H1 (cell line): ENCODE data around the gene NUDT1. TPM values are rescaled to one million over a fixed set of nuclear protein-coding genes. Genes with fewer than 3 reads are reported as not detected.

Experiments
- CTCF ChIA-PET: fragments of 300-600 bp; sonication (Branson Sonifier 250); formaldehyde crosslinking; loops from one replicate; lab custom pipeline; 2021; ENCODE audit not compliant: partially characterized antibody; lab: Charles Lee
- POLR2A ChIA-PET: fragments of 300-600 bp; sonication (Branson Sonifier 250); formaldehyde crosslinking; loops from one replicate; lab custom pipeline; 2021; ENCODE audit warnings: inconsistent platforms; ENCODE audit not compliant: partially characterized antibody; lab: Charles Lee
- DNase-seq, 2 experiments: peaks; one replicate each; pipeline versions ENCODE4 v3.0.0 to v3.0.0-alpha.2; 2010 to 2022; ENCODE audit warnings: low spot score in 2 of 2, low read depth in 1 of 2, mixed read lengths in 1 of 2
- FAIRE-seq: peaks from 2 replicates; lab custom pipeline; 2011; peaks lifted over from hg19 to GRCh38; lab: Jason Lieb, UNC
- H2AFZ ChIP-seq: 2 replicates; pipeline ENCODE4 v1.8.1; 2012; ENCODE audit warnings: low read length, inconsistent platforms
- H2AK5ac ChIP-seq: 2 replicates; pipeline ENCODE4 v1.6.1; 2013; ENCODE audit warnings: low read depth, low read length
- H2BK120ac ChIP-seq: replicated peaks from 2 replicates; pipeline ENCODE3; 2013; ENCODE audit warnings: low read depth, low read length, inconsistent platforms
- H2BK12ac ChIP-seq: 2 replicates; pipeline ENCODE4 v1.6.1; 2013; ENCODE audit warnings: low read depth, low read length
- H2BK15ac ChIP-seq: 2 replicates; pipeline ENCODE4 v1.6.1; 2013; ENCODE audit warnings: low read length
- H2BK20ac ChIP-seq: 2 replicates; pipeline ENCODE4 v1.6.1; 2013; ENCODE audit warnings: low read length
- H2BK5ac ChIP-seq: 2 replicates; pipeline ENCODE4 v1.6.1; 2013; ENCODE audit warnings: low read depth, low read length
- H3K14ac ChIP-seq: 2 replicates; pipeline ENCODE4 v1.6.1; 2013; ENCODE audit warnings: inconsistent platforms; ENCODE audit not compliant: insufficient read length
- H3K18ac ChIP-seq: 2 replicates; pipeline ENCODE4 v1.6.1; 2013; ENCODE audit warnings: low read length; ENCODE audit errors: extremely low read depth
- H3K23ac ChIP-seq: 2 replicates; pipeline ENCODE4 v1.6.1; 2013; ENCODE audit warnings: inconsistent platforms; ENCODE audit not compliant: insufficient read length
- H3K23me2 ChIP-seq: 2 replicates; pipeline ENCODE4 v1.6.1; 2013; ENCODE audit warnings: low read depth, low read length
- H3K27ac ChIP-seq: 2 replicates; pipeline ENCODE4 v1.6.1; 2011; ENCODE audit warnings: low read depth, low read length, inconsistent platforms
- H3K27me3 ChIP-seq, 4 experiments: replicated peaks in 1 of 4; 1 replicate in 1 of 4; 2 replicates in 3 of 4; pipeline versions ENCODE4 v1.6.1 to v1.8.1; 2011 to 2013; ENCODE audit warnings: low read length in 3 of 4, mild to moderate bottlenecking in 3 of 4, inconsistent platforms in 2 of 4, mixed read lengths in 2 of 4, moderate library complexity in 1 of 4; ENCODE audit not compliant: control insufficient read depth in 3 of 4, insufficient read depth in 3 of 4; ENCODE audit errors: extremely low read depth in 1 of 4
- H3K36me3 ChIP-seq, 4 experiments: 2 replicates each; pipeline versions ENCODE4 v1.6.1 to v1.8.1; 2011 to 2013; ENCODE audit warnings: mild to moderate bottlenecking in 4 of 4, low read length in 3 of 4, moderate library complexity in 2 of 4, control low read depth in 1 of 4, inconsistent platforms in 1 of 4; ENCODE audit not compliant: insufficient read depth in 4 of 4, control insufficient read depth in 2 of 4
- H3K4ac ChIP-seq: replicated peaks from 2 replicates; pipeline ENCODE3; 2013; ENCODE audit warnings: low read length, low read depth, mixed read lengths, inconsistent platforms; ENCODE audit not compliant: insufficient read length
- H3K4me1 ChIP-seq, 4 experiments: replicated peaks in 1 of 4; 1 replicate in 1 of 4; 2 replicates in 3 of 4; pipeline versions ENCODE4 v1.6.1 to v1.8.1; 2011 to 2013; ENCODE audit warnings: low read length in 3 of 4, inconsistent platforms in 2 of 4, mixed read lengths in 1 of 4; ENCODE audit not compliant: insufficient read depth in 4 of 4, control insufficient read depth in 3 of 4
- H3K4me2 ChIP-seq, 2 experiments: 2 replicates each; pipeline versions ENCODE4 v1.6.1 to v1.8.1; 2011 to 2013; ENCODE audit warnings: low read depth in 2 of 2, low read length in 2 of 2, control low read depth in 1 of 2, inconsistent platforms in 1 of 2, mild to moderate bottlenecking in 1 of 2; ENCODE audit not compliant: insufficient read depth in 1 of 2
- H3K4me3 ChIP-seq, 4 experiments: fragments of 200-600, 300-600 bp in 1 of 4; sonication (generic), shearing (Covaris generic), sonication (Bioruptor Twin) in 1 of 4; 2 replicates each; pipeline versions ENCODE4 v1.5.1 to v1.8.1; 2011 to 2016; ENCODE audit warnings: low read length in 4 of 4, low read depth in 3 of 4, control low read depth in 2 of 4, inconsistent platforms in 2 of 4, mild to moderate bottlenecking in 2 of 4, mixed read lengths in 1 of 4, moderate library complexity in 1 of 4; ENCODE audit not compliant: insufficient read depth in 2 of 4; ENCODE audit errors: extremely low read depth in 1 of 4
- H3K56ac ChIP-seq: replicated peaks from 2 replicates; pipeline ENCODE3; 2013; ENCODE audit warnings: low read depth, mild to moderate bottlenecking, mixed read lengths, low read length, inconsistent platforms; ENCODE audit not compliant: insufficient read length
- H3K79me1 ChIP-seq: 2 replicates; pipeline ENCODE4 v1.6.1; 2013; ENCODE audit warnings: low read depth, low read length, control low read depth
- H3K79me2 ChIP-seq, 2 experiments: 2 replicates each; pipeline versions ENCODE4 v1.6.1 to v1.8.1; 2012 to 2013; ENCODE audit warnings: low read length in 2 of 2, mild to moderate bottlenecking in 2 of 2, inconsistent platforms in 1 of 2; ENCODE audit not compliant: insufficient read depth in 2 of 2, control insufficient read depth in 1 of 2
- H3K9ac ChIP-seq, 4 experiments: replicated peaks in 1 of 4; 1 replicate in 1 of 4; 2 replicates in 3 of 4; pipeline versions ENCODE4 v1.6.1 to v1.8.1; 2011 to 2013; ENCODE audit warnings: low read depth in 3 of 4, low read length in 3 of 4, control low read depth in 2 of 4, mild to moderate bottlenecking in 2 of 4, moderate library complexity in 2 of 4, inconsistent platforms in 1 of 4; ENCODE audit errors: extremely low read depth in 1 of 4
- H3K9me3 ChIP-seq, 2 experiments: 2 replicates each; pipeline versions ENCODE4 v1.6.1 to v1.8.1; 2012 to 2013; ENCODE audit warnings: mild to moderate bottlenecking in 2 of 2, moderate library complexity in 2 of 2, control low read depth in 1 of 2, inconsistent platforms in 1 of 2, low read depth in 1 of 2, low read length in 1 of 2, mixed read lengths in 1 of 2; ENCODE audit not compliant: insufficient read depth in 2 of 2
- H4K20me1 ChIP-seq, 2 experiments: replicated peaks in 1 of 2; 2 replicates each; pipeline versions ENCODE3 to v1.8.1; 2011 to 2013; ENCODE audit warnings: inconsistent platforms in 2 of 2, low read length in 2 of 2, mild to moderate bottlenecking in 1 of 2; ENCODE audit not compliant: insufficient read depth in 2 of 2, control insufficient read depth in 1 of 2
- H4K5ac ChIP-seq: 2 replicates; pipeline ENCODE4 v1.6.1; 2013; ENCODE audit warnings: low read length, low read depth, mixed read lengths, inconsistent platforms; ENCODE audit not compliant: insufficient read length
- H4K8ac ChIP-seq: 2 replicates; pipeline ENCODE4 v1.8.0; 2013; ENCODE audit warnings: mild to moderate bottlenecking, moderate library complexity, low read length, inconsistent platforms; ENCODE audit not compliant: insufficient read depth; ENCODE audit errors: extremely low read depth
- H4K91ac ChIP-seq: replicated peaks from 2 replicates; pipeline ENCODE3; 2013; ENCODE audit warnings: low read length, mixed read lengths, inconsistent platforms; ENCODE audit not compliant: insufficient read length
- CEBPB ChIP-seq: IDR thresholded peaks from 2 replicates; pipeline ENCODE4 v1.6.1; 2012; ENCODE audit warnings: low read depth, low read length
- CHD2 ChIP-seq: IDR thresholded peaks from 2 replicates; pipeline ENCODE4 v1.6.1; 2012; ENCODE audit warnings: low read length, improper control_type of control experiment
- NANOG ChIP-seq: IDR thresholded peaks from 2 replicates; pipeline ENCODE4 v1.6.1; 2011; ENCODE audit warnings: low read length, low read depth, mild to moderate bottlenecking, inconsistent platforms; ENCODE audit not compliant: insufficient read depth, poor library complexity, severe bottlenecking
- POLR2A ChIP-seq, 2 experiments: IDR thresholded peaks; 1 replicate in 1 of 2; 2 replicates in 1 of 2; pipeline ENCODE4 v1.6.1; 2011; ENCODE audit warnings: low read depth in 2 of 2, low read length in 2 of 2, mild to moderate bottlenecking in 2 of 2; ENCODE audit errors: control extremely low read depth in 1 of 2
- POLR2AphosphoS5 ChIP-seq: IDR thresholded peaks from 2 replicates; pipeline ENCODE4 v1.6.1; 2011; ENCODE audit warnings: low read depth, low read length
- SIN3A ChIP-seq, 2 experiments: IDR thresholded peaks in 1 of 2; conservative IDR thresholded peaks in 1 of 2; 2 replicates each; pipeline ENCODE4 v1.6.1; 2011 to 2012; ENCODE audit warnings: low read length in 2 of 2, improper control_type of control experiment in 1 of 2, low read depth in 1 of 2, mild to moderate bottlenecking in 1 of 2
- SP2 ChIP-seq: IDR thresholded peaks from 2 replicates; pipeline ENCODE4 v1.6.1; 2012; ENCODE audit warnings: mild to moderate bottlenecking, low read length, inconsistent platforms
- ZNF274 ChIP-seq: IDR thresholded peaks from 2 replicates; pipeline ENCODE4 v1.7.0; 2012; ENCODE audit warnings: low read length, borderline replicate concordance; ENCODE audit errors: extremely low read depth
- WGBS, 2 experiments: shearing (Covaris generic) in 1 of 2; methylation state at CpG; one replicate each; pipeline versions ENCODE4 v1.1.6 to v1.1.7; 2013 to 2015; ENCODE audit warnings: low lambda C conversion rate in 2 of 2, mixed read lengths in 2 of 2, inconsistent platforms in 1 of 2, low coverage in 1 of 2, missing lambda C conversion rate in 1 of 2; ENCODE audit not compliant: insufficient replicate concordance in 2 of 2, insufficient coverage in 1 of 2, insufficient read length in 1 of 2; ENCODE audit errors: extremely low coverage in 1 of 2, missing lambda C conversion rate in 1 of 2; 5-methylcytosine and 5-hydroxymethylcytosine counted together
- polyA plus RNA-seq, 7 experiments: library from polyadenylated mRNA; depleted of rRNA in 3 of 7; stranded (reverse) in 5 of 7; unstranded in 2 of 7; fragments of >200 nt in 5 of 7; fragments of 200-250 nt in 2 of 7; gene quantifications; 1 replicate in 5 of 7; 2 replicates in 1 of 7; 4 replicates in 1 of 7; pipeline versions ENCODE4 v1.2.1 to v1.2.3, GENCODE V29; 2011 to 2013; ENCODE audit warnings: missing spikeins in 2 of 7, mixed read lengths in 2 of 7
- total RNA-seq: library from RNA; stranded (reverse); fragmentation: NEBNext Ultra II Directional; extraction: Animal tissue kit (Norgen Biotek cat#: 25700); gene quantifications from 2 replicates; pipeline ENCODE4 v1.2.1, GENCODE V29; 2021
- TF ChIP-seq, protein P1 (sequence below): IDR thresholded peaks from 2 replicates; pipeline ENCODE4 v1.6.1; 2011; ENCODE audit warnings: low read length, improper control_type of control experiment

NUDT1 gene
- total and polyA plus RNA-seq, 2 of the 8 experiments (the other 6 are each of a cell fraction or from before 2014, with no cell fraction given), result 76.1 to 89.5 TPM

DNA sequence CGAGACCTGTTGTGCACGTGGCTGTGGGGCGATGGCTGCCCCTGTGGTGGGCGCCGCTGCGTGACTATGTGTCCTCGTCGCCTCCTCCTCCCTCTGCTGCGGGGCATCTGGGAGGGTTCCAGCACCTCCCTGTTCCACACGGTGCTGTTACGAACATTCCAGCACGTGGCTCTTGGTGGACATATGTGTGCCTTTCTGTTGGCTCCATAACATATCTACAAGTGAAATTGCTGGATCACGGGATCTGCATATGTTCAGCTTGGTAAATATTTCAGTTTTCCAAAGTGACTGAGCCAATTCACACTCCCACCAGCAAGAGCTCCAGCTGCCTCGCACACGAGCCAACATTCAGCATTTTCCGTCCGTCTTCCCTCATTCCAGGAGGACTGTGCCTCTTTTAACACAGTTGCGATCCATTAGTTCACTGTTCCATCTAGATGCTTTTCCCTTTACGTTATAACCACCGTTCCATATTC is 47.1 kb downstream of the NUDT1 start:
- FAIRE-seq, result no peak
- H4K20me1 ChIP-seq, result peaks cover 0 to 6% of the 10 kb centered on the region in 2 experiments
- H3K23me2 ChIP-seq, result no peaks in the 10 kb centered on the region; the same call in 1 of the 2 replicates
- H3K79me1 ChIP-seq, result 0 out of 2 replicates have a peak, but pooled peaks cover 6% of the 10 kb centered on the region
- 93% methylated on average over 19 of the region's 20 CpGs; no CpG with 5 or more reads in 1 of the 2 experiments for WGBS, 2 experiments
- H4K91ac ChIP-seq, result no peak overlapping the region
- H2BK120ac ChIP-seq, result no peak overlapping the region
- H3K4me3 ChIP-seq, result no peak overlapping the region
- H3K23ac ChIP-seq, result no peak overlapping the region
- H2AFZ ChIP-seq, result no peak overlapping the region
- no peak overlapping the region for H3K4me2 ChIP-seq
- no peaks in the 10 kb centered on the region; a peak in 1 of 4 replicates for H3K9me3 ChIP-seq
- no peaks in the 10 kb centered on the region for H3K4me1 ChIP-seq
- no peak overlapping the region for H4K5ac ChIP-seq
- H3K79me2 ChIP-seq, result 0 out of 4 replicates have a peak, but pooled peaks cover 0 to 2% of the 10 kb centered on the region in 2 experiments
- H3K36me3 ChIP-seq, result no peaks in the 10 kb centered on the region
- no peak overlapping the region for H3K4ac ChIP-seq
- H2BK5ac ChIP-seq, result no peak overlapping the region
- peak overlapping the region; percentile 89; the same call in 1 of the 2 replicates for H4K8ac ChIP-seq
- H3K18ac ChIP-seq, result no peak overlapping the region
- H2BK12ac ChIP-seq, result no peak overlapping the region
- no peak overlapping the region for H2AK5ac ChIP-seq
- DNase-seq, result no peak
- H3K27ac ChIP-seq, result no peak overlapping the region
- H2BK20ac ChIP-seq, result no peak overlapping the region
- no peak overlapping the region for H3K9ac ChIP-seq
- no peak overlapping the region for H2BK15ac ChIP-seq
- no peak overlapping the region for H3K14ac ChIP-seq
- TF ChIP-seq SIN3A (conservative IDR thresholded peaks at IDR 0.05 in 1 of 2, IDR thresholded peaks at IDR 0.05 in 1 of 2; ENCODE audit: low read depth in 1 of 2, low read length in 2 of 2), result no peak
- TF ChIP-seq NANOG, result no peak
- TF ChIP-seq, protein P1, sequence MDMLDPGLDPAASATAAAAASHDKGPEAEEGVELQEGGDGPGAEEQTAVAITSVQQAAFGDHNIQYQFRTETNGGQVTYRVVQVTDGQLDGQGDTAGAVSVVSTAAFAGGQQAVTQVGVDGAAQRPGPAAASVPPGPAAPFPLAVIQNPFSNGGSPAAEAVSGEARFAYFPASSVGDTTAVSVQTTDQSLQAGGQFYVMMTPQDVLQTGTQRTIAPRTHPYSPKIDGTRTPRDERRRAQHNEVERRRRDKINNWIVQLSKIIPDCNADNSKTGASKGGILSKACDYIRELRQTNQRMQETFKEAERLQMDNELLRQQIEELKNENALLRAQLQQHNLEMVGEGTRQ, result no peak
- TF ChIP-seq POLR2AphosphoS5, result no peak
- no peak for TF ChIP-seq POLR2A (IDR thresholded peaks at IDR 0.05; ENCODE audit: control extremely low read depth in 1 of 2, low read depth in 2 of 2, low read length in 2 of 2)
- no peak for TF ChIP-seq SP2
- TF ChIP-seq CEBPB, result no peak
- TF ChIP-seq CHD2, result no peak
- no peak for TF ChIP-seq ZNF274
- POLR2A ChIA-PET, result interaction anchor here (1.1 to 2.1 kb wide), 2 partner anchors 12 to 48 kb away, joined by 4 to 8 read pairs; no protein-coding TSS in a partner anchor
- H3K56ac ChIP-seq, result no peak overlapping the region
- no peaks in the 10 kb centered on the region; a peak in 1 of 7 replicates for H3K27me3 ChIP-seq
- CTCF ChIA-PET, result interaction anchor here (1.0 to 1.6 kb wide), 2 partner anchors 9 to 15 kb away, joined by 3 to 4 read pairs; no protein-coding TSS in a partner anchor
